ENCODE measurements around the gene ALK.

ALK gene

DNA sequence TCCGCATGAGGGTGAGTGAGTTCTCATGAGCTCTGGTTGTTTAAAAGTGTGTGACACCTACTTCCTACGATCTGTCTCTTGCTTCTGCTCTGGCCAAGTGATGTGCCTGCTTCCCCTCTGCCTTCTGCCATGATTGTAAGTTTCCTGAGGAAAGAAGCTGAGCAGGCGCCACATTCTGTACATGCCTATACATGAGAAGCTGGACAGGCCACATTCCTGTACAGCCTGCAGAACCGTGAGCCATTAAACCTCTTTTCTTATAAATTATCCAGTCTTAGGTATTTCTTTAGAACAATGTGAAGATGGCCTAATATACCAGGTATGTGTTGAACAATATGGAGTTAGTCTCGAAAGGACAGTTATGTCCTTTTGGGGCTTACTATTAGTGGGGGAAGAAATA, 281.0 kb downstream of the ALK start:
- no peak for DNase-seq

DNA sequence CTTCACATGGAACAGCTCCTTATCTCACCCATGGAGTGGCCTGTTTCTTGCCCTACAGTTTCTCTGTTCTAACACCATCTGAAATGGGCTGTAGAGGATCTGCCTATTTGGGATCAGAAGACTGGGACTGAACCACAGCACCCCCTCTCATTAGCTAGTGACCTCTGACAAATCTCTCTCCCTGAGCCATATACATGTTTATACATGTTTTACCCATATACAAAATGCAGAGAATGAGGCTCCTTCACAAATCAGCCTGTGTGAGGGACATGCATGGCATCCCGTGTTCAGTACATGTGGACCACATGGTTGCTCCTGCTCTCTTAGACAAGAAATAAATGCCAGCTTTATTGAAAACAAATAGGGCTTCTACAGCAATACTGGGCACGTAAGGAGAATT, 282.7 kb downstream of the ALK start:
- DNase-seq, result no peak

DNA sequence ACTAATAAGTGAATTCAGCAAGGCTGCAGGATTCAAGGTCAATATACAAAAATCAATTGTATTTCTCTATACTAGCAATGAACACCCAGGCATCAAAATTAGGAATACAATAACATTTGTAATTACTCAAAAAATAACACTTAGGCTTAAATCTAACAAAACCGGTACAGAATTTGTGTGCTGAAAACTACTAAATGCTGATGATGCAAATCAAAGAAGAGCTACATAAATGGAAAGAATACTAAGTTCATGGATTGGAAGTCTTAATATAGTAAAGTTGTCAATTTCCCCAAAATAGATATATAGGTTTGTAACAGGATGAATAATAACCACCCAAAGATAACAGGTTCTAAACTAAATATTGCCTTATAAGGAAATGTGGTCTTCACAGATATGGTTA, 286.5 kb downstream of the ALK start:
- DNase-seq, result no peak

DNA sequence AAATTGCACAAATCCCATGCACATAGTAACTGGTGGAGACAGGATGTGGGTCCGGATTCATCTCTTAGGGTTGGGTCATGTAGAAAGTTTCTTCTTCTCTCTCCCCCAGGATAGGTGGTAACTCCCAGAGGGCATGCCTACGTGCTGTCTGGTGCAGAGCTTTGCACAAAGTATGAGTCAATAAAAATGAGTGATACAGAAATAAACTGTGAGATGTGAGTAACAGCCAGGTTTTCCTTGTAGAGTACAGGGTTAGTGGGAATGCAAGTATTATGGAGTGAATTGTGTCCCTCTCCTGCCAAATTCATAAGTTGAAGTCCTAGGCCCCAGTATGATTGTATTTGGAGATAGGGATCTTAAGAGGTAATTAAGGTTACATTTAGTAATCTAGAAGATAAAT, 289.4 kb downstream of the ALK start:
- no peak for DNase-seq

DNA sequence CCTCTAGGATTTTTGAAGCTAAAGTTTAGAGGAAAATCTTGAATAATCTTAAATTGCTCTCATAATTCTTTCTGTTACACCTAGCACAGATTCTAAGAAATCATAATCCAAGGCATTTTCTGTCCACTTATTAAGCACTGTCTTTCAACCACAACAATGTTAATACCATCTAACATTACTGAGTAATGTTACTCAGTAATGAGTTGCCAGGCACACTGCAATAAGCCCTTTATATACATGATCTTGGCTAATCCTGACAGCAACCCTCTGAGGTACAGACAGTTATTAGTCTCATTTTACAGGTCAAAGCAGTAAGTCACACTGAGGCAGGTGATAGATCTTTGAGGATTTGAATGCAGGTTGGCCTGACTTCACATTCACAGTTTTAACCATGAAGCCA, 291.9 kb downstream of the ALK start:
- DNase-seq, result no peak

DNA sequence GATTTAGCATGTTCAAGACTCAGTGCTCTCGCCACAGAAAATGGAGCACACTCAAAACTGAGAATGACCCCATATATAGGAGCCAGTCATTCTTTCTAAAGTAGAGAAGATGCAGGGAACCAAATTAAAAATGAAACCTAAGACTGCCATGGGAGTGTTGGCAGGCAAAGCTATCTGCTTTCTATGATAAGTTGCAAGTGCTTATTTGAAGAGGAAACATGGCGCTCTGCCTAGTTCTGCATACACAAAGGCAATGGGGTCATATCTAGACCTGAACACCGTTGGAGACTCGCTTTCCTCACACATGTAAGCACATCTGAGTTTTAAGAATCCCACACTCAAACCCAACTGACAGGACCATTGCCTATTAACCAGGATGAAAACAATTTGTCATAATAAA, 292.5 kb downstream of the ALK start:
- DNase-seq, result no peak

DNA sequence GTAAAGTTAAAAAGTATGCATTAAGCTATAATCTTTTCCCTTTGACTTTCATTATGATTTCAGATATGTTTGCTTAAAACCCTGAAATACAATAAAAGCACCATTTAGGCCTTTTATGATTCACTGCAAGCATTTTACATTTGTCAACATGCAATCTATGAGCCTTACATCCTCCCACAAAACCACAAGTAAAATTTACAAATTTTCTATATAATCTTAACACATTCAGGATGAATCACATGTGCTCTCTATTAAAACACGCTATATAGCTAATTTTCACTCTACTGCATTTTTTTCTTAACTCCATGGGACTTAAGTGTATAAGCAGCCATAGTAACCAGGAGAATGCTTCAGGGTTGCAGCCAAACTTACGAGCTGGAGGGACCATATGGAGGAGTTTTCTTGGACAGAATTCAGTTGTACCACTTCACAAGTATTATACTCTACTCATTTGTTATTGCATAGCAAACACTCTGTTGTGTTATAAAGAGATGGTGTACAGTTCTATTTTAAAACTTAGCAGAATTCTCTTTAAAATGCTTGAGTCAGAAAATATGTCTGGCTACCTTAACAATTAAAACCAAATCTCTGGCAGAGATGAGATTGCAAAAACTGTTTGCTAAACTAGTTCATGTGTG, 293.2 kb downstream of the ALK start:
- DNase-seq, result no peak

DNA sequence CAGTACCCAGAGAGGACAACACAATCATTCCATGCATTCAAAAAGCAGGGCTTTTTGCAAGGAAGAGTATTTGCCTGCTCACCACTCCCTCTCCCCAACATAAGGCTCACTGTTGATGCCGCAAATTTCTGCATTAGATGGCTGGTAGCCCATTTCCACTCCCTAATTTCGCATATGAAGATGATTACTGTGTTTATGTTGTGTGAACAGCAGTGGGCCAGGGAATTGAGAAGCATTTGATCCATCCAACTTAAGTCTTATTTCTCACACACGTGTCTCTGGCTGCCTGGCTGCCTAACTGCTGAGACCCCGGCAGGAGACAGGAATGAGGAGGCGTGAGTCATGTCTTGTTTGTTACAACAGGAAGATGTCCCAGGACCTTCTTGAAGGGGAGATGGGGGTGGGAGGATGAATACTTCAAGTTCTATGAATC, 294.1 kb downstream of the ALK start:
- DNase-seq, result no peak

DNA sequence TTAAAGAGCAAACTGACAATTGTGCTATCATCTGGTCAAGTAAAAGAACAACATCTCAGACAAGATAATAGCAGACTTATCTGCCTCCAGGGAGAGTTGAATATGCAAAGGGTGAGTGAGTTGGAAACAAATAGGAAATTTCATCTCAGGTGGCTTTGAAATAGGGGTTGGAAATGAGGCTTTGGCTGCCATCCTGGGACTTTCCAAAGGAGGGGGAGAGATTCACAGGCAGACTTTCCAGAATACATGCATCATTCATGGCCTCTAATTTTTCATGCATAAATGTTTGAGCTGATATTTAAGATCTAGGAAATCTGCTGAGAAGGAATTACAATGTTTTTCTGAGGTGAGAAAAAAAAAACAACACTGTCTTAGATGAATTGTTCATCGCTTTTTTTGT, 300.5 kb downstream of the ALK start:
- DNase-seq, result no peak

DNA sequence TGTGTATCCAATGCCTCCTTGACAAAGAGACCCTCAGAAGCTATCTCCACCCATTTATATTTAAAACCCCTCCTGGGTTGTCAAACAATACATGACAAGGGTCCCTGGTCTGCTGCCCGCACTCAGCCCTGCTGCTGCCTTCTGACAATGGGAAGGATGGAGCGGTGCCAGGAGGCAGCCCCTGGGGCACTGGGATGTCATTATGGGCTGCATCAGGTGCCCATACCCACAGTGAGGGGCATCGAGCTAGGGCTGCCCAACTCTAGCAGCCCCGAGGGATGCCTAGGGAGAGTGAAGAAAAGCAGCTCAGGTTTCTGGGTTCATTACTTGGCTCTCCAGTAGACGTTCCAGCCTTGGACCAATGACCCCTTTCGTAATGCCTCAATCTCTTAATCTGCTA, 301.7 kb downstream of the ALK start:
- DNase-seq, result no peak

DNA sequence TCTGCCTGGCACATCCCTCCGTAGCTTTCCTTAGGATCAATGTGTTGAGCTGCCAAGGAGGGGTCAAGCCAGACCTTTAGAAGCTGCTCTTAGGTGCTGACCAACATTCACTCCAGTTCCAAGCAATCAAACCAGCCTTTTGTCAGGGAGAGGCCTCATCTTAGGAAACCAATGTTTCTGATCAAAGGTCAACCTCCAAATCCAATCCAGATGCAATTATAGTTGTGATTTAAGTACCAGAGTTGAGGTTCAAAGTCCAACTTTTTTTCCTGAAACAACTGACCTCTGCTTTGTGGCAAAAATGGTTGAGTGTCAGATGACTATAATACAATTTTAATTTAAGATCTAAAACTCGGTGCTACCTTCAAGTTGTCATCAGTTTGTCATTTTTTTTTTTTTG, 303.4 kb downstream of the ALK start:
- DNase-seq, result no peak

DNA sequence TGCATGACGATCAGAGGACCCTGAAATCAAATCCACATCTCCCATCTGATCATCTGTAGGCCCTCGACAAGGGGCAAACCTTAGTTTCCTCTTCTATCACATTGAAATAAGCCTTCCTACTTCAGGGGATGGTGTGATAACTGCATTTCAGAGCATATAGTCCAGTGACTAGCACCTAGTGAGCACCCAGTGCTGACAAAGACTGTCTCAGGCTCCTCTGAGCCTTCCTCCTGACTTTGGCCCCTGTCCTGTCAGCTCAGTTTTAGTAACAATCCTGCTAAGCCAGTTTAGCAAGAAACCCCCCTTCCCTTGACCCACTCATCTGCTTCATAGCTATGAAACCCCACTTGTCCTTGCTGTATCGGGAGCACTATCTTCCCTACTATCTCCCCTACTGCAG, 304.0 kb downstream of the ALK start:
- no peak for DNase-seq

DNA sequence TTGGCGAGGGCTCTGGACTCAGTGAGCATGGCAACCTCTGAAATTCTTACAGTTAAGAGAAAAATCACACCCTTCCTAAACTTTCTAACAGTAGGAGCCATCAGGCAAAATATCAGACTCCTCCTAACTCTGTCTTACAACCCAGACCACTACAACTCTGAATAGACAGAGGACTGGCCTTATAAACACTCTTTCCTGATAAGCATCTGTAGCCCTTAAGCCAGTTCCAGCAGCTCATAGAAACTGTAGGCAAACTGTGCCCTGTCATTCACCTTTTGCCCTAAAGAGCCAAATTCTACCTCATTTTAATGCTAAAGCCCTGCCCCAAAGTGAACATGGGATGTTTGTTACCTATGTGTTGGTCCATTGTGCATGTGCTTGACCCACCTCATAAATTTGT, 304.8 kb downstream of the ALK start:
- DNase-seq, result no peak

DNA sequence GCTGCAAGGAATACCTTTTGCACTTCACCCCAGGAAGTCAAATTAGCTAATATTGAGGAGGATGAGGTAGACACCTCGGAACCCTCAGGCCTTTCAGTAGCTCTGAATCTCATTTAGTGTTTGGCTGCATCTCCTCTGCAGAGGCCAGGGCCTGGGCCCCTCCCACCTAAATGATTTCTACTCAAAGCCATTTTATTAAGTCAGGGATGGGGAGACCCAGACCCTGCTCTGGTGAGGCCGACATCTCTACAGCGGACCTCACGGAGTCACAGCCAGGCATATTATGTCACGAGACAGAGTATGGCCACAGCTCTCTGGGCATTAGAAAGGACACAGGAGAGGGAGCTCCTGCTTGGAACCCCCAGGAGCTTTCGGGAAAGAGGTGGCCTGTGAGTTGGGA, 305.5 kb downstream of the ALK start:
- no peak for DNase-seq

DNA sequence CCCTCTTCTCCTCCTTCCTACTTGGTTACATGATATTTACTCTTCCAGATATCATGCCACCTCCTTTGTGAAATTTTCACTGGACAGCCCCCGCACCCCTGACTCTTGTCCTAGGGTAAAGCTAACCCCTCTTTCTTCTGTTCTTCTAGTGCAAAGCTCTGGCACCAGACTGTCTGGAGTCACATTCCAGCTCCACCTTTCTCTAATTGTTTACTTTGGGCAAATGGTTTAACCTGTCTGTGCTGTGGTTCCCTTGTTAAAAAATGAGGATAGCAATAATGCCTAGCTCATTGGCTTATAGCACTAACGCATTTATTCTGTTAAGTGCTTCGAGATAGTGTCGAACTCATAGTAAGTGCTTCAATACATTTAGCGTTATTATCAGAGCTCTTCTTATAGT, 306.2 kb downstream of the ALK start:
- DNase-seq, result no peak

DNA sequence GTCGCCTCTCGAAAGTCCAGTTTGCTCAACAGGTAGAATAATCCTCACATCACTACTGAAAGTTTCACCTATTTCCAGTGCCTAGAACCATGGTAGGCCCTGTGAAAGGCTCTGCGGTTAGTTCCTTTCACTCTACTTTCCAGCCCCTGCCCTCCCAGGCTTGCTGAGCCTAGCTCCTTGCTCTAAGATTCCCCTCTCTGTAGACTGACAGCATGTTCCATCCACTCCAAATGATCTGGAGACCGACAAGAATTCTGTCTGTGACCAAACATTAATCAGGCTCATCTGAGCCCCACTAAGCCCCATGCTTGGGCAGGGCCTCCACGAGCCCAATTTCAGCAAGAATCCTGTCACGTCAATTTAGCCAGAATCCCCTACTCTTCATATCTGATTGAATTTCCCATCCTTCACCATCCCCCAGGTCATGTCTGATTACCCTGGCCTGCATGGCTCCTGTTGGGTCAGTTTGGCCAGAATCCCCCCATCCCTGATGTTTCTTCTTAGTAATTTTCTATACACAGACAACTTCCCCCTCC, 307.0 kb downstream of the ALK start:
- DNase-seq, result no peak

DNA sequence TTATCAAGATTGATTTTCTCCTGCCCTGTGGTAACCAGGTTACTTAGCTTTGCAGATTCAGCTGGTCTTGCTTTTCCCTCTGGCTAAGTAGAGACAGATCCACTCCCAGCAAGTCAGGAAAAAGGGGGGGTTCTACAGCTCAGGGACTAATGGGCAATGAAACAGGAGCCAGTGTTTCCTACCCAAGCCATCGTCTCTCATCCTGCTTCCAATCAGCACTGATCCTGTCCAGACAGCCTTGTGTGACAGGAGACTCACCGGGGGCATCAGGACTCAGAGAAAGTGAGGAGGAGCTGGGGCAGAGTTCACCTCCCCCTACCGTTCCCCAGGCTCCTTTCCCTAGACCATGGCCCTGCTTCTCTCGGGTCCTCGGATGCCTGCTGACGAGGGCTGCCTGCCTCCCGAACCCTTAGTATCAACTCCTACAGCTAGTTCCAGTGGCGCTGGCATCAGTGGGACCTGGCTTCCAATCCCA, 307.6 kb downstream of the ALK start:
- no peak for DNase-seq

DNA sequence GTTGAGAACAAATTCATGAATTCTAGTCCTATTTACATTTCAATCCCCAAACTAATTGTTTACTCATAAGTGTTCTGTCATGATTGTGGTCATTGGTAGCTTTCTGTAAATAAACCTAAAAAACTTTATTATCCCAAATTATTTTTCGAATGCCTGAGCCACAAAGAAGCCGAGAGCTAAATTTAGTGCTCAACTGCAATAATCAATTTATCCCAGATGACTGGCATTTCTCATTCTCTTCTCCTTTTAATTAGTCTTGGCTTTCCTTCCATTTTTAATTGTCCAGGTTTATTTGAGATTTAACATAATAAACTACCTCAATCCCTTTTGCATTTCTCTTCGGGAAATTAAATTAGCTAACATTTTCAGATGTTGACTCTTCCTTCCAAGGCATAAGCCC, 308.3 kb downstream of the ALK start:
- no peak for DNase-seq

DNA sequence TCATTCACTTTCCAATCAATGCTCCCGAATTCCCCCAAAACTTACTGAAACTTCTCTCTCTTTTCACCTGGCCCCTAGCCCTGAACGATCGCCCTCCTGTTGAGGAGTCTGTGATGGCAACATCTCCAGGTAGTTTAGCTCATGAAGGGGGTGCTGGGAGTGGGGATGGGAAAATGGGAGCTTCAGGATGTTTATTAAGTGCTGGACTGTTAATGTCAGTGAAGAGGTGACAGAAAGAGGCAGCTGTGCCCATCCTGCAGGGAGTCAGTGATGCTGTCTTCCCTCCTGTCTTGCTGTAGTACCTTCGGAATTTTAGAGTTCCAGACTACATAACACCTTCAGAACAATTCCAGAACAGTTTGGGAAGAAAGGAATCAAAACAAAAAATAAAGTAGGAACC, 308.8 kb downstream of the ALK start:
- DNase-seq, result no peak

DNA sequence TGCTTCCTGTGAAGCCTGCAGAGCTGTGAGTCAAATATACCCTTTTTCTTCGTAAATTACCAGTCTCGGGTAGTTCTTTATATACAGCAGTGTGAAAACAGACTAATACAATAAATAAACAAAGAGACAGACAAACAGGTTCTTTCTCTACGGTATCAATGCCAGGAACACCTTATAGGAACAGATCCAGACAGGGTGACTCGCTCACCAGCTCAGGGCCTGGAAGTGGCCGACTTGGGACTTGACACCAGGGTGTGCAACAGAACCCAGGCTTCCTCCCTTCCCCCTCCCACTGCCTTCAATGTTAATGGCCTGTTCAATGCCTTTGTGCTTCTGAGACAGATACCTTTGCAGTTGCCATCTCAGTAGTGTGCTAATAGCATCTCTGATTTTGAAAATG, 309.5 kb downstream of the ALK start:
- no peak for DNase-seq

DNA sequence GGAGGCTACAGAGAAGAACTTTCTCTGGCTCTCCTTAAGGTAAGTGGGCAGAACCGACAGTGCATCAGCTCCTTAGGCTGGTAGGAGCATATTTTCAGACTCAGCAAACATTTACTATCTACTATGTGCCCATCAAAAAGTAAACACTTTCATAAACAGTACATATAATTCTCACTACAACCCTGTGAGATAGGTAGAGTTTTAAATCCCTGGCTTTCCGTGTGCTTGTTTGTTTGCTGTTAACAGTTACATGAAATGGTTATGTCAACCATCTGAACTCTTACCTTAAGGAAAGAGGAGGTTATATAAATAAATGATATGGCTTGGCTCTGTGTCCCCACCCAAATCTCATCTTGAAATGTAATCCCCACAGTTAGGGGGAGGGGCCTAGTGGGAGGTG, 310.1 kb downstream of the ALK start:
- DNase-seq, result no peak

DNA sequence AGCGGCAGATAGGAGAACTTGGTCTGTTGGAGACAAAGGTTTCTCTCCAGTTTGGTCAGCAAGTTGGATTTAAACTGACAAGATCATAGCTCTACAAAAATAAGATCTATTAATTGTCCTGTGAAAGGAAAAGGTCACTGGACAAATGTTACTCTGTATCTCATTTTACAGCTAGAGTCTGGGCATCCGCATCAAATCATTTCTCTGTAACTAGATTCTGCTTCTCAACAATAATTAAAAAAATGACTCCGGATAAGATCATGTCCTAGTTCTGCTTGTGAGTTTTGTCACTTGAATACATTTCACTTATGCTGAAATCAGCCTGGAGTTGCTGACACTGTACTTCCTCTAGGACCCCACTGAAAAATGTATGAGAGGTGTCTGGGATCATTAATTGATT, 310.8 kb downstream of the ALK start:
- DNase-seq, result no peak

DNA sequence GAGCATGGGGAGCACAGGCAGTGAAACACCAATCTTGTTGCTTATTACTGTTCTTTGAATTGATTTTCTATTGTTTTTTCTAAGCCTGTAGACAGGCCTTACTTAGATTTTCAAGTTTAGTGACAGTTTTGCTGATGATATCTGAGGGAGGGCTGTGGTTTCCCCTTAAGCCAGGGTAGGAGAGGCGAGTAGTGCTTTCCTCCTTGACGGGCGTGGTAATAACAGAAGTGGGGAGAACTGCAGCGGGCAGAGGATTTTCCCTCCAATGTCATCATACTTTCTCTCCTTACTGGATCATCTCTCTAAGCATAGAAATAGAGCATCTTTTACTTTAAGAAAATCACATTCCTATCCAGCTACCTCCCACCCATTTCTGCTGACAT, 314.4 kb downstream of the ALK start:
- no peak for DNase-seq

DNA sequence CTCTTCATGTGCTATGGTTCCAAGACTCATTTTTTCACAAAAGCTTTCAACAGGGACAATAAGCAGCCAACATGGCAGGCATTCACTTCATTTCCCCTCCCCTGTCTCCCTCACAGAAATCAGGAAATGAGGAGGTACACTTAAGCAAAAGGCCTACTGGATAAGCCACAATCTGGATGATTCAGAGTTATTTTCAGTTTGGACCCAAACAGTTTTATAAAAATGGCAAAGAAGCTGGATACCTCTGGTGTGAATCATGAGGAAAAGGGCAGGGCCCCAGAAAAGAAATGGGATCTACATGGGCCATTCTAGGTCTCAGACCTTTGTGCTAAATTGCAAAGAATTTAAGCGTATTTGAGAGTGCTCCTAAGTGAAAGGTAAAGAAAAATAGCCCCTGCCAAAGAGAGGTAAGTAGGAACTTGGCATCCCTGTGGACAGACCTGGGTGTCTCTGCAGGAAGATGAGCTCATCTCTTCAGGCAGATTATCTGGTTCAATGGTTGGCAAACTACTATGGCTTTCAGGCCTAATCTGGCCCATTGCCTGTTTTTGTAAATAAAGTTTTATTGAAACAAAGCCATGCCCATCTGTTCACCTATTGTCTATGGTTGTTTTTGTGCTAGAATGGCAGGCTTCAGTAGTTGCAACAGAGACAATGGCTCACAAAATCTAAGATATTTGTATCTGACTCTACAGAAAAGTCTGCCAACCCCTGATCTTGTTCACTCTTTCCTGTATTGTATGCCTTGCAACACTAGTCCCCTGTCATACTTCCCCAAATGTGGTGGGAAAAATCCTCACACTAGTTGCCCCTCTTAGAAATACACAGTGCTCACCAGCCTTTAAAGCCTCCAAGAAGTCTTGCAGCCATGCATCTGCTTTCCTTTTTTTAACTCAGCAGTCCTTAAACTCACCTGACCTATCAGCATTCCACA, 315.0 kb downstream of the ALK start:
- no peak for DNase-seq

Measured in effector CD4-positive, alpha-beta T cell (primary cell).